Endodermal cell (in vitro differentiated cells): Measurements from ENCODE around the gene ACSL5. TPM values are rescaled to one million over a fixed set of nuclear protein-coding genes. Genes with fewer than 3 reads are reported as not detected.
"Not testable (repeated sequence)": the region's sequence is repeated elsewhere in the genome, so short reads cannot be mapped to it uniquely, and the experiment has no call there.

ENCODE experiments used
- DNase-seq: peaks from one replicate; pipeline ENCODE4 v3.0.0-alpha.2; 2017
- H3K27ac ChIP-seq: 2 replicates; pipeline ENCODE4 v1.5.1; 2013; ENCODE audit warnings: mild to moderate bottlenecking, low read depth, low read length, moderate library complexity
- H3K27me3 ChIP-seq: 2 replicates; pipeline ENCODE4 v1.6.1; 2013; ENCODE audit warnings: mild to moderate bottlenecking, low read length, moderate library complexity; ENCODE audit not compliant: insufficient read depth, control insufficient read depth, poor library complexity, severe bottlenecking
- H3K36me3 ChIP-seq: 2 replicates; pipeline ENCODE4 v1.7.0; 2013; ENCODE audit warnings: mild to moderate bottlenecking, low read length, moderate library complexity; ENCODE audit not compliant: control insufficient read depth, insufficient read depth
- H3K4me1 ChIP-seq: one replicate; pipeline ENCODE4 v1.7.0; 2013; ENCODE audit warnings: low read length; ENCODE audit not compliant: control insufficient read depth, insufficient read depth
- H3K4me3 ChIP-seq: 2 replicates; pipeline ENCODE4 v1.5.1; 2013; ENCODE audit warnings: mild to moderate bottlenecking, low read length, moderate library complexity
- H3K9ac ChIP-seq: 2 replicates; pipeline ENCODE4 v1.6.1; 2013; ENCODE audit warnings: mild to moderate bottlenecking, low read length, moderate library complexity; ENCODE audit not compliant: poor library complexity, severe bottlenecking; ENCODE audit errors: extremely low read depth
- H3K9me3 ChIP-seq: 2 replicates; pipeline ENCODE4 v1.6.1; 2013; ENCODE audit warnings: mild to moderate bottlenecking, low read length, moderate library complexity; ENCODE audit not compliant: control insufficient read depth
- H3K27ac Mint-ChIP-seq: 2 replicates; pipeline ENCODE4 v1.8.0; 2020; ENCODE audit warnings: mixed read lengths
- H3K27me3 Mint-ChIP-seq: 2 replicates; pipeline ENCODE4 v1.8.0; 2021; ENCODE audit warnings: mild to moderate bottlenecking, mixed read lengths; ENCODE audit not compliant: insufficient read depth
- H3K36me3 Mint-ChIP-seq: 2 replicates; pipeline ENCODE4 v1.8.0; 2020; ENCODE audit warnings: low read depth, mixed read lengths
- H3K4me1 Mint-ChIP-seq: 2 replicates; pipeline ENCODE4 v1.8.0; 2020; ENCODE audit warnings: mixed read lengths
- H3K4me3 Mint-ChIP-seq: 2 replicates; pipeline ENCODE4 v1.8.0; 2020; ENCODE audit warnings: mild to moderate bottlenecking, moderate library complexity, mixed read lengths
- H3K9me3 Mint-ChIP-seq: 2 replicates; pipeline ENCODE4 v1.8.0; 2020; ENCODE audit warnings: mild to moderate bottlenecking, mixed read lengths
- CTCF ChIP-seq: fragments of 200-600 bp; sonication (generic); conservative IDR thresholded peaks from 2 replicates; pipeline ENCODE4 v1.5.0; 2021; ENCODE audit warnings: antibody characterized with exemption, mild to moderate bottlenecking
- WGBS, 2 experiments: methylation state at CpG; one replicate each; pipeline versions ENCODE4 v1.1.5 to v1.1.7; 2013; ENCODE audit warnings: missing lambda C conversion rate in 2 of 2, mixed read lengths in 1 of 2; ENCODE audit not compliant: insufficient coverage in 1 of 2, insufficient read length in 1 of 2; 5-methylcytosine and 5-hydroxymethylcytosine counted together
- total RNA-seq, 2 donors: library from RNA; stranded (reverse); fragmentation: NEBNext Ultra II Directional in 1 of 2; extraction: Animal tissue kit (Norgen Biotek cat#: 25700) in 1 of 2; gene quantifications; 2 replicates in 1 of 2; 3 replicates in 1 of 2; pipeline ENCODE4 v1.2.1, GENCODE V29; 2021

ACSL5 gene
- total RNA-seq, 2 donors from 2014 or later = not detected

GRCh38 chr10:112369495-112370423, 4.2 kb upstream of the ACSL5 start:
- Mint-ChIP-seq H3K9me3 (peaks cover 24% of the 10 kb centered on the region), H3K4me1 (peaks cover 20% of the 10 kb centered on the region), H3K27ac (no peak overlapping the region), H3K27me3 (no peaks in the 10 kb centered on the region), H3K36me3 (no peaks in the 10 kb centered on the region), H3K4me3 (no peak overlapping the region)
- Histone ChIP-seq H3K4me3 (no peak overlapping the region), H3K9ac (no peak overlapping the region), H3K9me3 (no peaks in the 10 kb centered on the region), H3K4me1 (no peaks in the 10 kb centered on the region), H3K27ac (no peak overlapping the region), H3K36me3 (no peaks in the 10 kb centered on the region), H3K27me3 (no peaks in the 10 kb centered on the region)
- DNase-seq = no peak
- no peak for TF ChIP-seq CTCF
- 93 to 95% methylated on average over 13 to 40 of the region's 40 CpGs for WGBS, 2 experiments

GRCh38 chr10:112370424-112370819, 3.5 kb upstream of the ACSL5 start:
- Mint-ChIP-seq H3K27ac (no peak overlapping the region), H3K4me3 (no peak overlapping the region), H3K27me3 (no peaks in the 10 kb centered on the region), H3K36me3 (no peaks in the 10 kb centered on the region), H3K9me3 (peaks cover 24% of the 10 kb centered on the region), H3K4me1 (peaks cover 23% of the 10 kb centered on the region)
- Histone ChIP-seq H3K4me3 (no peak overlapping the region), H3K9me3 (no peaks in the 10 kb centered on the region), H3K9ac (no peak overlapping the region), H3K36me3 (no peaks in the 10 kb centered on the region), H3K4me1 (no peaks in the 10 kb centered on the region), H3K27ac (no peak overlapping the region), H3K27me3 (no peaks in the 10 kb centered on the region)
- TF ChIP-seq CTCF = no peak
- 92 to 97% methylated on average over 9 to 15 of the region's 15 CpGs for WGBS, 2 experiments
- DNase-seq = peak; percentile 23

GRCh38 chr10:112371326-112371725, 2.6 kb upstream of the ACSL5 start:
- peaks cover 20% of the 10 kb centered on the region for H3K4me1 Mint-ChIP-seq
- not testable (repeated sequence) for H3K27ac Mint-ChIP-seq, H3K36me3 Mint-ChIP-seq, H3K4me1 ChIP-seq, H3K9ac ChIP-seq, H3K27me3 ChIP-seq, H3K9me3 ChIP-seq, H3K4me3 Mint-ChIP-seq, H3K36me3 ChIP-seq, H3K4me3 ChIP-seq, H3K27ac ChIP-seq, H3K27me3 Mint-ChIP-seq
- DNase-seq = peak; percentile 30
- 94 to 95% methylated on average over 10 to 13 of the region's 13 CpGs for WGBS, 2 experiments
- peaks cover 24% of the 10 kb centered on the region for H3K9me3 Mint-ChIP-seq

GRCh38 chr10:112372182-112372810, 1.6 kb upstream of the ACSL5 start:
- not testable (repeated sequence) for H3K4me3 Mint-ChIP-seq

More at GRCh38 chr10:112372182-112372810, 1.6 kb upstream of the ACSL5 start:
- not testable (repeated sequence) for H3K9me3 ChIP-seq, H3K27me3 ChIP-seq, H3K27ac ChIP-seq, H3K9ac ChIP-seq, H3K27me3 Mint-ChIP-seq, H3K4me3 ChIP-seq, H3K4me1 ChIP-seq, H3K36me3 ChIP-seq, H3K36me3 Mint-ChIP-seq, H3K27ac Mint-ChIP-seq
- peak; percentile 38 for DNase-seq
- Mint-ChIP-seq H3K9me3 (peaks cover 24% of the 10 kb centered on the region), H3K4me1 (peaks cover 17% of the 10 kb centered on the region)
- WGBS, 2 experiments = 91 to 94% methylated on average over 5 to 10 of the region's 11 CpGs
